PC-9 (cell line): ENCODE data around the gene IRF4.

ENCODE experiments used
- EZH2 ChIP-seq: fragments of 200-600 bp; sonication (generic); IDR thresholded peaks from 2 replicates; pipeline ENCODE4 v1.8.0; 2017; ENCODE audit warnings: antibody characterized with exemption, low read depth
- TF ChIP-seq, protein P1 (sequence below): fragments of 200-600 bp; sonication (generic); conservative IDR thresholded peaks from 2 replicates; pipeline ENCODE4 v1.6.1; 2017; ENCODE audit warnings: mixed run types, antibody characterized with exemption, mild to moderate bottlenecking, moderate library complexity

- TF ChIP-seq, protein P1, sequence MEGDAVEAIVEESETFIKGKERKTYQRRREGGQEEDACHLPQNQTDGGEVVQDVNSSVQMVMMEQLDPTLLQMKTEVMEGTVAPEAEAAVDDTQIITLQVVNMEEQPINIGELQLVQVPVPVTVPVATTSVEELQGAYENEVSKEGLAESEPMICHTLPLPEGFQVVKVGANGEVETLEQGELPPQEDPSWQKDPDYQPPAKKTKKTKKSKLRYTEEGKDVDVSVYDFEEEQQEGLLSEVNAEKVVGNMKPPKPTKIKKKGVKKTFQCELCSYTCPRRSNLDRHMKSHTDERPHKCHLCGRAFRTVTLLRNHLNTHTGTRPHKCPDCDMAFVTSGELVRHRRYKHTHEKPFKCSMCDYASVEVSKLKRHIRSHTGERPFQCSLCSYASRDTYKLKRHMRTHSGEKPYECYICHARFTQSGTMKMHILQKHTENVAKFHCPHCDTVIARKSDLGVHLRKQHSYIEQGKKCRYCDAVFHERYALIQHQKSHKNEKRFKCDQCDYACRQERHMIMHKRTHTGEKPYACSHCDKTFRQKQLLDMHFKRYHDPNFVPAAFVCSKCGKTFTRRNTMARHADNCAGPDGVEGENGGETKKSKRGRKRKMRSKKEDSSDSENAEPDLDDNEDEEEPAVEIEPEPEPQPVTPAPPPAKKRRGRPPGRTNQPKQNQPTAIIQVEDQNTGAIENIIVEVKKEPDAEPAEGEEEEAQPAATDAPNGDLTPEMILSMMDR: no peak
- no peak for TF ChIP-seq EZH2
These were observed 4.6 kb downstream of the IRF4 start for GRCh38 chr6:396126-396520.
